GM12878 (cell line): ENCODE data around the gene NOL4L. TPM values are rescaled to one million over a fixed set of nuclear protein-coding genes. Genes with fewer than 3 reads are reported as not detected.

Experiments
- ATAC-seq: fragments of 200-7000 bp; cut with Tn5 transposase; 3 replicates; pipeline ENCODE4 v1.9.1; 2020; ENCODE audit warnings: mild to moderate bottlenecking, moderate library complexity
- BruUV-seq: library from RNA; stranded (reverse); fragments of 400-500 nt; replicated peaks from 2 replicates; lab custom pipeline; 2021; lab: Mats Ljungman, UMichigan
- CTCF ChIA-PET: fragments of 300-600 bp; sonication (Branson Sonifier 250); formaldehyde crosslinking; extraction: SDS; loops from one replicate; lab custom pipeline; 2021; ENCODE audit warnings: inconsistent platforms; lab: Yijun Ruan, JAX
- POLR2A ChIA-PET: fragments of 350-600 bp; formaldehyde crosslinking; extraction: SDS; loops from one replicate; lab custom pipeline; 2021; ENCODE audit warnings: inconsistent platforms; lab: Charles Lee
- RAD21 ChIA-PET: fragments of 300-600 bp; sonication (Branson Sonifier 250); formaldehyde crosslinking; loops from one replicate; lab custom pipeline; 2023; ENCODE audit warnings: antibody characterized with exemption; ENCODE audit not compliant: unreplicated experiment; lab: Charles Lee
- SMC1A ChIA-PET: fragments of 300-600 bp; sonication (Branson Sonifier 250); formaldehyde crosslinking; loops from one replicate; lab custom pipeline; 2023; ENCODE audit not compliant: unreplicated experiment, uncharacterized antibody; lab: Charles Lee
- DNase-seq: peaks from one replicate; pipeline ENCODE4 v3.0.0-alpha.2; 2011; ENCODE audit warnings: low read depth, low spot score
- FAIRE-seq: peaks from 3 replicates; lab custom pipeline; 2011; peaks lifted over from hg19 to GRCh38; lab: Jason Lieb, UNC
- H2AFZ ChIP-seq: 2 replicates; pipeline ENCODE4 v1.6.0; 2011; ENCODE audit warnings: low read depth, low read length, control low read depth; ENCODE audit not compliant: control insufficient read depth
- H3K27ac ChIP-seq: 2 replicates; pipeline ENCODE4 v1.5.1; 2011; ENCODE audit warnings: control low read depth; ENCODE audit not compliant: control insufficient read depth, insufficient read depth
- H3K27me3 ChIP-seq, 2 experiments: replicated peaks in 1 of 2; 2 replicates each; pipeline versions ENCODE4 v1.6.0 to v1.6.1; 2011; ENCODE audit warnings: low read length in 1 of 2; ENCODE audit not compliant: control insufficient read depth in 2 of 2, insufficient read depth in 2 of 2
- H3K36me3 ChIP-seq, 2 experiments: 2 replicates each; pipeline ENCODE4 v1.5.1; 2011; ENCODE audit warnings: low read length in 1 of 2; ENCODE audit not compliant: control insufficient read depth in 2 of 2, insufficient read depth in 2 of 2
- H3K4me1 ChIP-seq: 2 replicates; pipeline ENCODE4 v1.6.1; 2011; ENCODE audit warnings: mild to moderate bottlenecking, low read length, moderate library complexity, mixed read lengths; ENCODE audit not compliant: control insufficient read depth, insufficient read depth
- H3K4me2 ChIP-seq: 2 replicates; pipeline ENCODE4 v1.6.0; 2011; ENCODE audit warnings: control low read depth; ENCODE audit not compliant: control insufficient read depth, insufficient read depth
- H3K4me3 ChIP-seq: fragments of 200-600 bp; sonication (generic); 2 replicates; pipeline ENCODE4 v1.5.1; 2016
- H3K79me2 ChIP-seq: 2 replicates; pipeline ENCODE4 v1.6.0; 2011; ENCODE audit warnings: low read length; ENCODE audit not compliant: control insufficient read depth, insufficient read depth
- H3K9ac ChIP-seq: 2 replicates; pipeline ENCODE4 v1.8.0; 2011; ENCODE audit warnings: low read length, control low read depth, mixed read lengths; ENCODE audit not compliant: control insufficient read depth, insufficient read depth
- H3K9me3 ChIP-seq: replicated peaks from 3 replicates; pipeline ENCODE4 v1.5.1; 2011; ENCODE audit warnings: mild to moderate bottlenecking, low read length; ENCODE audit not compliant: control insufficient read depth, insufficient read depth
- H4K20me1 ChIP-seq: 2 replicates; pipeline ENCODE4 v1.6.0; 2011; ENCODE audit not compliant: control insufficient read depth, insufficient read depth
- ASH2L ChIP-seq: fragments of 300-600, 200-600 bp; sonication (generic); IDR thresholded peaks from 2 replicates; pipeline ENCODE4 v1.6.1; 2017; ENCODE audit warnings: low read depth, mild to moderate bottlenecking, borderline replicate concordance
- CBX5 ChIP-seq: sonication (generic); IDR thresholded peaks from 2 replicates; pipeline ENCODE4 v1.6.1; 2016; ENCODE audit warnings: low read depth, moderate library complexity, mild to moderate bottlenecking, inconsistent platforms
- EGR1 ChIP-seq, 2 experiments: IDR thresholded peaks; 1 replicate in 1 of 2; 2 replicates in 1 of 2; pipeline ENCODE4 v1.6.1; 2011 to 2012; ENCODE audit warnings: low read depth in 2 of 2, low read length in 2 of 2, borderline replicate concordance in 1 of 2, mild to moderate bottlenecking in 1 of 2, moderate library complexity in 1 of 2
- ETV6 ChIP-seq, 2 experiments: fragments of 450-650 bp in 1 of 2; IDR thresholded peaks in 1 of 2; conservative IDR thresholded peaks in 1 of 2; 2 replicates each; pipeline ENCODE4 v1.6.1; 2014; ENCODE audit warnings: antibody characterized with exemption in 1 of 2, borderline replicate concordance in 1 of 2, low read depth in 1 of 2, mild to moderate bottlenecking in 1 of 2, moderate library complexity in 1 of 2
- EZH2 ChIP-seq: IDR thresholded peaks from 2 replicates; pipeline ENCODE4 v1.6.1; 2012; ENCODE audit warnings: low read depth, mild to moderate bottlenecking, control low read depth, inconsistent platforms, low read length, borderline replicate concordance; ENCODE audit not compliant: control insufficient read depth
- FOXK2 ChIP-seq: fragments of 450-650 bp; IDR thresholded peaks from 2 replicates; pipeline ENCODE4 v1.6.1; 2017; ENCODE audit warnings: mild to moderate bottlenecking, moderate library complexity
- GATAD2B ChIP-seq: fragments of 450-650 bp; conservative IDR thresholded peaks from 2 replicates; pipeline ENCODE4 v1.6.1; 2017; ENCODE audit warnings: low read depth, mild to moderate bottlenecking, moderate library complexity
- HDAC2 ChIP-seq: fragments of 200-600 bp; sonication (generic); IDR thresholded peaks from 2 replicates; pipeline ENCODE4 v1.6.1; 2017
- IKZF2 ChIP-seq, 2 experiments: fragments of 450-650 bp; IDR thresholded peaks; 2 replicates each; pipeline ENCODE4 v1.6.1; 2017; ENCODE audit warnings: mild to moderate bottlenecking in 2 of 2, moderate library complexity in 2 of 2
- MYB ChIP-seq: fragments of 150-350 bp; IDR thresholded peaks from 2 replicates; pipeline ENCODE4 v1.6.1; 2014; ENCODE audit warnings: mild to moderate bottlenecking, low read depth, low read length, borderline replicate concordance
- NBN ChIP-seq: fragments of 450-650 bp; IDR thresholded peaks from 2 replicates; pipeline ENCODE4 v1.6.1; 2016
- PAX5 ChIP-seq: IDR thresholded peaks from 2 replicates; pipeline ENCODE4 v1.6.1; 2011; ENCODE audit warnings: low read depth, low read length, borderline replicate concordance
- RAD21 ChIP-seq: IDR thresholded peaks from 2 replicates; pipeline ENCODE4 v1.6.1; 2011; ENCODE audit warnings: mild to moderate bottlenecking, low read depth, low read length, moderate library complexity; ENCODE audit not compliant: insufficient read depth
- SIN3A ChIP-seq: IDR thresholded peaks from 2 replicates; pipeline ENCODE4 v1.6.1; 2012; ENCODE audit warnings: low read depth, low read length, improper control_type of control experiment
- SREBF1 ChIP-seq: IDR thresholded peaks from 2 replicates; pipeline ENCODE4 v1.6.1; 2012; ENCODE audit warnings: mild to moderate bottlenecking, low read length
- SRF ChIP-seq, 2 experiments: IDR thresholded peaks; 2 replicates each; pipeline ENCODE4 v1.6.1; 2011; ENCODE audit warnings: low read depth in 2 of 2, low read length in 2 of 2, mild to moderate bottlenecking in 1 of 2, moderate library complexity in 1 of 2
- ZSCAN29 ChIP-seq: fragments of 450-650 bp; IDR thresholded peaks from 2 replicates; pipeline ENCODE4 v1.6.1; 2017; ENCODE audit warnings: mild to moderate bottlenecking, moderate library complexity
- WGBS: methylation state at CpG from one replicate; pipeline ENCODE4 v1.1.6; 2016; ENCODE audit warnings: low lambda C conversion rate; ENCODE audit not compliant: insufficient replicate concordance, insufficient coverage; ENCODE audit errors: missing lambda C conversion rate; 5-methylcytosine and 5-hydroxymethylcytosine counted together
- in situ Hi-C: fragments of 300-500 bp; cut with MboI; formaldehyde crosslinking; loops from 9 replicates; pipeline ENCODE4 v1.14.3; 2018; ENCODE audit warnings: mixed read lengths
- intact Hi-C: fragments of 100-400 bp; cut with micrococcal nuclease; formaldehyde crosslinking; loops from one replicate; pipeline ENCODE4 v1.14.2; 2022; ENCODE audit not compliant: unreplicated experiment
- polyA plus RNA-seq, 11 experiments: library from polyadenylated mRNA; depleted of rRNA in 4 of 11; unstranded in 6 of 11; stranded (reverse) in 5 of 11; fragments of >200 nt; fragmentation: Nextera tagmentation in 4 of 11; fragmentation: Illumina TruSeq in 1 of 11; extraction: Ambion mirVana in 4 of 11; extraction: Trizol in 1 of 11; gene quantifications; 1 replicate in 1 of 11; 2 replicates in 10 of 11; pipeline versions ENCODE4 v1.2.1 to v1.2.3, GENCODE V29; 2011 to 2016; ENCODE audit warnings: inconsistent platforms in 2 of 11, missing spikeins in 2 of 11, low read depth in 1 of 11
- total RNA-seq, 4 experiments: library from RNA; depleted of rRNA in 3 of 4; stranded (reverse); fragments of >200 nt in 3 of 4; fragmentation: Illumina TruSeq in 1 of 4; extraction: Trizol in 1 of 4; gene quantifications; 2 replicates each; pipeline versions ENCODE4 v1.2.1 to v1.2.3, GENCODE V29; 2013 to 2021
- TF ChIP-seq, protein P1 (sequence below): fragments of 450-650 bp; IDR thresholded peaks from 2 replicates; pipeline ENCODE4 v1.6.1; 2017; ENCODE audit warnings: mild to moderate bottlenecking, moderate library complexity

NOL4L gene
- total and polyA plus RNA-seq, 10 of the 15 experiments (the other 5 are each of a cell fraction or from before 2014, with no cell fraction given): 2.3 to 24.0 (median 8.0) TPM

DNA sequence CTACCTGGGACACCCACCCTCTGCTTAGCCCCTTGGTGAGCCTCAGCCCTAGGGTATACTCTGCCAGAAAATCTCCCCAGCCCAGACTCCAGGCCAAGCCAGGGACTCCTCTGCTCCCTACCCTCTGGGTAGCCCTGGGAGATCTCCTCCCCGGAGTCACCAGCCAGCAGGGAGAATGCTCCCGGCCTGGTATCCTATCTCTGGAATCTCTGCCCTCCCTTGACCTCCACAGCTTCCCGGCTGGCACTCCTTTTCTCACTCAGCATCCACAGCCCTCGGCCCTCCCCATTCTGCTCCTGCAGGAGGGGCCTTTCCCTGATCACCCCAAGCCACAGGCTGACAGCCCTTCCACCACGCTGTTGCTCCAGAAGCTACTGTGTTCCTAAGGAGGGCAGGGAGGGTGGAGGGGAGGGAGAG, 22.6 kb downstream of the NOL4L start:
- WGBS: 78% methylated on average over 5 of the region's 5 CpGs
- Histone ChIP-seq H3K79me2 (no peaks in the 10 kb centered on the region), H3K9ac (no peak overlapping the region), H3K27ac (no peak overlapping the region), H3K9me3 (no peaks in the 10 kb centered on the region), H4K20me1 (no peaks in the 10 kb centered on the region), H3K4me3 (no peak overlapping the region), H3K4me1 (no peaks in the 10 kb centered on the region), H3K36me3 (no peaks in the 10 kb centered on the region), H3K4me2 (no peak overlapping the region), H2AFZ (no peak overlapping the region), H3K27me3 (no peaks in the 10 kb centered on the region)
- CTCF ChIA-PET: no interaction called here
- TF ChIP-seq ETV6 (conservative IDR thresholded peaks at IDR 0.05 in 1 of 2, IDR thresholded peaks at IDR 0.05 in 1 of 2; ENCODE audit: borderline replicate concordance in 1 of 2, low read depth in 1 of 2) (no peak), RAD21 (no peak), ZSCAN29 (no peak), EZH2 (no peak), NBN (no peak), EGR1 (IDR thresholded peaks at IDR 0.05; ENCODE audit: borderline replicate concordance in 1 of 2, low read depth in 2 of 2, low read length in 2 of 2) (no peak), HDAC2 (no peak), SIN3A (no peak), GATAD2B (no peak), PAX5 (no peak), MYB (no peak), SREBF1 (no peak), FOXK2 (no peak), SRF (IDR thresholded peaks at IDR 0.05; ENCODE audit: low read depth in 2 of 2, low read length in 2 of 2) (no peak), ASH2L (no peak), IKZF2 (IDR thresholded peaks at IDR 0.05) (no peak), CBX5 (no peak)
- TF ChIP-seq, protein P1, sequence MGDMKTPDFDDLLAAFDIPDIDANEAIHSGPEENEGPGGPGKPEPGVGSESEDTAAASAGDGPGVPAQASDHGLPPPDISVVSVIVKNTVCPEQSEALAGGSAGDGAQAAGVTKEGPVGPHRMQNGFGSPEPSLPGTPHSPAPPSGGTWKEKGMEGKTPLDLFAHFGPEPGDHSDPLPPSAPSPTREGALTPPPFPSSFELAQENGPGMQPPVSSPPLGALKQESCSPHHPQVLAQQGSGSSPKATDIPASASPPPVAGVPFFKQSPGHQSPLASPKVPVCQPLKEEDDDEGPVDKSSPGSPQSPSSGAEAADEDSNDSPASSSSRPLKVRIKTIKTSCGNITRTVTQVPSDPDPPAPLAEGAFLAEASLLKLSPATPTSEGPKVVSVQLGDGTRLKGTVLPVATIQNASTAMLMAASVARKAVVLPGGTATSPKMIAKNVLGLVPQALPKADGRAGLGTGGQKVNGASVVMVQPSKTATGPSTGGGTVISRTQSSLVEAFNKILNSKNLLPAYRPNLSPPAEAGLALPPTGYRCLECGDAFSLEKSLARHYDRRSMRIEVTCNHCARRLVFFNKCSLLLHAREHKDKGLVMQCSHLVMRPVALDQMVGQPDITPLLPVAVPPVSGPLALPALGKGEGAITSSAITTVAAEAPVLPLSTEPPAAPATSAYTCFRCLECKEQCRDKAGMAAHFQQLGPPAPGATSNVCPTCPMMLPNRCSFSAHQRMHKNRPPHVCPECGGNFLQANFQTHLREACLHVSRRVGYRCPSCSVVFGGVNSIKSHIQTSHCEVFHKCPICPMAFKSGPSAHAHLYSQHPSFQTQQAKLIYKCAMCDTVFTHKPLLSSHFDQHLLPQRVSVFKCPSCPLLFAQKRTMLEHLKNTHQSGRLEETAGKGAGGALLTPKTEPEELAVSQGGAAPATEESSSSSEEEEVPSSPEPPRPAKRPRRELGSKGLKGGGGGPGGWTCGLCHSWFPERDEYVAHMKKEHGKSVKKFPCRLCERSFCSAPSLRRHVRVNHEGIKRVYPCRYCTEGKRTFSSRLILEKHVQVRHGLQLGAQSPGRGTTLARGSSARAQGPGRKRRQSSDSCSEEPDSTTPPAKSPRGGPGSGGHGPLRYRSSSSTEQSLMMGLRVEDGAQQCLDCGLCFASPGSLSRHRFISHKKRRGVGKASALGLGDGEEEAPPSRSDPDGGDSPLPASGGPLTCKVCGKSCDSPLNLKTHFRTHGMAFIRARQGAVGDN: no peak
- RAD21 ChIA-PET: no interaction called here
- SMC1A ChIA-PET: no interaction called here
- DNase-seq: no peak
- BruUV-seq: no TSS peak
- intact Hi-C loops: no loop called here
- no peak for ATAC-seq
- POLR2A ChIA-PET: interaction anchor here (0.5 kb wide), 1 partner anchor 25 kb away, joined by 4 read pairs; no protein-coding TSS in a partner anchor
- no peak for FAIRE-seq
- in situ Hi-C loops: no loop called here
